Activated T-cell treated with anti-CD3 and anti-CD28 coated beads for 24 hours (primary cell): ENCODE data around the gene TOMM70.

Source experiments
- DNase-seq: peaks from one replicate; pipeline ENCODE4 v3.0.0-alpha.2; 2020; ENCODE audit warnings: low read depth

TOMM70 gene

GRCh38 chr3:100325827-100326226 is 75.1 kb downstream of the TOMM70 start:
- DNase-seq = no peak

- no peak for DNase-seq
These were observed 76.8 kb downstream of the TOMM70 start for GRCh38 chr3:100324044-100324443.

GRCh38 chr3:100319951-100320350 is 80.9 kb downstream of the TOMM70 start:
- DNase-seq = no peak

GRCh38 chr3:100317912-100318311 is 83.0 kb downstream of the TOMM70 start:
- DNase-seq = no peak

GRCh38 chr3:100316641-100317069 is 84.2 kb downstream of the TOMM70 start:
- no peak for DNase-seq
